Erythroblast (primary cell): ENCODE measurements around the gene RBPJ.

ENCODE experiments used
- GATA1 ChIP-seq: IDR thresholded peaks from 2 replicates; pipeline ENCODE4 v1.6.1; 2011; ENCODE audit warnings: low read depth, mild to moderate bottlenecking, control low read depth, low read length, moderate library complexity
- POLR2A ChIP-seq: IDR thresholded peaks from 2 replicates; pipeline ENCODE4 v1.6.1; 2011; ENCODE audit warnings: mild to moderate bottlenecking, low read length

GRCh38 chr4:26452565-26453531, 132.0 kb downstream of the RBPJ start:
- TF ChIP-seq POLR2A, result no peak
- TF ChIP-seq GATA1, result no peak
